HG03064 (cell line): ENCODE data around the gene FBN2.

ENCODE experiments used
- ATAC-seq: cut with Tn5 transposase; IDR thresholded peaks from one replicate; pipeline ENCODE4 v1.9.1; 2021; ENCODE audit warnings: low read depth; ENCODE audit not compliant: unreplicated experiment

FBN2 gene

DNA sequence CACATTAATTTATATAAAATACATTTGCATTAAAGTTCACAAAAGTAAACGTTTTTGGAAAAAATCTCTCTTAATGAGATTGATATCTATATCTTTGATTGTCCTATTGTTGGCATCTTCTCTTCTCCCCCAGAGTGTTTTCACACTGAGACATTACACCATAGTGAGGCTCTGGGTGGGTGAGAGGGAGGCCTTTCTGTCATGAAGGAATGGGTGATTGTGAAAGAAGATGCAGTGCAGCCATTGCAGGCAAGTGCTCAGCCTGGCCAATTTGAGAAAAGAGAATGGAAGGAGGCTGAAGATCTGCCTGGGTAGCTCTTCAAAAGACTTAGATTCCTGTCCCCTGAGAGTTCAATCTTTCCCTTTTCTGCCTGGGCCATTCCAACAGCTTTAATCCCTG is 313.7 kb downstream of the FBN2 start:
- no peak for ATAC-seq

DNA sequence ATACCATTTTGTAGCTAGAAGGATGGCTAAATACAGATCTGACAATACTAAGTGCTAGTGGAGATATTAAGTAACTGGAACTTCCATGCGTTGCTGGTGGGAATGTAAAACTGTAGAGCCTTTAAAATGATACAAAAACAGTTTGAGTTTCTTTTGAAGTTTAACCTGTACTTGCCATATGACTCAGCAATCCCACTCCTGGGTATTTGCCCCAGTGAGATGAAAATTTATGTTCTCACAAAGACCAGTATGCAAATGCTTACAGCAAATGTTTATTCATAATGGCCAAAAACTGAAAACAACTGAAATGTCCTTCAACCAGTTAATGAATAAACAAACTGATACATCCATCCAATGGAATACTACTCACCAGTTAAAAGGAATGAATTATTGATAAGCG is 317.2 kb downstream of the FBN2 start:
- ATAC-seq: no peak

DNA sequence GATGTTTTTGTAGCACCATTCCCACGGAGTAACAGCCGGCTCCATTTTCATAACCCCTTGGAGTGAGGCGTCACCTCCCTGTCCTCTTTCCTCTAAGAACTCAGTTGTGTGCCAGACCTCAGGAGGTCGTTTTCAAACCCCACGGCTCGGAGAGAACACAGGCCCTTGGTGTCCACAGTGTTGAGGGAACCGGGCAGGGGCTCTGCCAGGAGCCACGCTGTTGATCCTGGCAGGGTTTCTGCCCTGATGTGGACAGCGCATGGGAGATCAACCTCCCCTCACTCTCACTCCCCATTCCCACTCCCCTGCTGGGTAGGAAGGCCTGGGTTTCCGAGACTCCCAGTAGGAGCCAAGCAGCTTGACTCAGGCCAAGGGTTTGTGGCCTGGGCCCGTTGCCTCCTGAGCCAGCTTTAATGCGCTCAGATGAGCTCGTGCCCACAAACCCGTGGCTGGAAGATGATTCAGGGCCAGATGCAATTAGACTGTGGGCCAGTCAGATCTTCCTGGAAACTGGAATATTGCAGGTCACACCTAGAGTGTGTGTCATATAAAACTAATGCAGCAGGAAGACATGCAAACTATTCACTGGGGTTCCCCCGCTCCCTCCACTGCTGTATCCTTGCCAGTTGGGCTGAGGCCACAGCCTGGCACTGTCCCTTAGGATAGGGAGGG is 321.0 kb downstream of the FBN2 start:
- ATAC-seq: no peak

DNA sequence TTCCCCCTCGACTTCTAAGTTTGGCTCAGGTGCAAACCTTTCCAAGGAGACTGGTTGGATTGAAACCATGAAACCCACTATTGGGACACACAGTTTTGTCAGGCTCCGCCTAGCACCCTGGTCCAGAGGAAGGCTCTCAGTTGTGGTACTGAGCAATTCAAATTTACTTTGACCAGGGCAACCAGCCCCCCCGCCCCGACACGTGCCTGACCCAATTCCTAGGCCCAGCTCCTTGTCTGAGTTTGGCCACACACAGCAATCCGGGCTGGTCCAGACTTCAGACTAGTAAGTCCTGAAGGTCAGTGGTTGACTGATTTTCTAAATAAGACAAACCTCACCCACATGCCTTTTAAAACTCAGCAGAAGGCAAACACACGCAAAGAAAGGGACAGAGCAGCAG is 321.8 kb downstream of the FBN2 start:
- ATAC-seq: no peak

DNA sequence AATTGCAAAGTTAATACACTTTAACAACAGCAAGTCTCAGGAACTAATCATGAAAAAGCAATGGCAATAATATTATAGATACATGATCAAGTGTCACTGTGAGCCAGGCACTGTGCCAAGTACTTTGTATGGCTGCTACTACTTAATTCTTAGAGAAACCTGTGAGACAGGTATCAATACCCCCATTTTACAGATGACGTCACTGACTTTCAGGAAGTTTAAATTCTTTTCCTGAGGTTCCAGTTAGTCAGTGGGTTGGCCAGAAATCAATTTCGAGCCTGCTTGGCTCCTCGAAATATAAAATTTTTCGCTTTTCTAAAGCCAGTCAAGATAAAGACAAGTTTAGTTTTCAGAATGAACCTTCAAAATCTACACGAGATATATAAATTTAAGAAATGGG is 324.2 kb downstream of the FBN2 start:
- no peak for ATAC-seq

DNA sequence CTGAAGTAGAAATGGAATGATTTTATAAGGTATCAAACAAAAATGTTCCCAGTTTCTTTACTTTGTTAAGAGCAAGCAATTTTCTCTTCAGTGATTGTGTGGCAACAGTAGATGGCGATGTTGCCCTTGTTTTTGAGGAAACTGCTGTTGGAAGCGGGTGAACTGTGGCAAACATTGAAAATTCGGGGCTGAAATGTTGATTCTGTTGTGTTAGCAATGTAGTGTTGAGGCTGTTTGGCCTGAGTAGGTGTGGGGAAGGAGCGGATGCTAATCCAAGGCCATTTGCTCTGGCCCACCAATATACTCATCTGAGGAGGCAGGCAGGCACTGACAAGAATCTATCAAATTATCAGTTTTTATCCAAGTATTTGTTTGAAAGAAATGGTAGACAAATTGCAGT is 324.7 kb downstream of the FBN2 start:
- ATAC-seq: no peak

DNA sequence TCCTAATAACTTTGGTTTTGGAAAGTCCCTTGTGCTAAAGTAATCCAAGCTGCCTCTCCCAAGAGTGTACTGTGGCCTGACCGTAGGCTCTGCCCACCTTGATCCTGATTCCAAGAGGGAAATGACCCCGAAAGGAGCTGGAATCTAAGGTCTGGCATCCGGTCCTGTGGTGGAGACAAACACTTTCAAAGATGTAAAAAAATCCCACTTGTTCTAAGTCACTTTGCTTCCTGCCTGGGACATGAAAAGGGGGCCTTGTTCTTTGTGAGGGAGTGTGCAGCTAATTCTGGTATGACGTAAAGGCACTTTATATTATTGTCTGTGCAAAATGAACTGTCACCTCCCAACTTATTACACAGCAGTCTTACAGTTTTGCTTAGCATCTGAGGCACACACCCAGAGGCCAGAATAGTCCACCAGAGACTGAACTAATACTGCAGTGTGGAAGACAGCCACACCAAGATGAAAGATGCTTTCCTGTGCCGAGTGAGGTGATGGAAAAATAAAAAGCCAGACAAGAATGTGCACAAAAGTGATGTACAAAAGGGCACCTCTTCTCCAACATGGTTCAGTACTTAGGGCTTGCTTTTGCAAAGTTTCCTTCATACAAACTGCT is 325.7 kb downstream of the FBN2 start:
- ATAC-seq: no peak

DNA sequence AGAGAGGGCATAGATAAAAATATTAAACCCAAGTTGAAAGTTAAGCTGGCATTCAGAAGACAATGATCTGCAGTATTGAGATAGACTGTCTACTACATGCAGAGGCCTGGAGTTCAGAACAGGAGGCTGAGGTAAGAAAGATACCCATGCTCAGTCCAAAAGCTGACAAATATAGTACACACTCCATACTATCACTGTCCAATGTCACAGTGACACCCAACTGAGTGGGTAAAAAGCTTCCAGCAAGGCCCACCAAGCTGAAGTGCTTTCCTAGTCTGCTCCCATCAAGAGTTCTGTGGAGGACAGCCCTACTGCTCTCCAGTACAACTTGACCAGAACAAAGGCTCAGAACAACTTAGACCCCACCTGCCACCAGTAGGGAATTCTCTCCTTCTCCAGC is 329.6 kb downstream of the FBN2 start:
- ATAC-seq: no peak
